Parathyroid adenoma (tissue), 2 donors: ENCODE data around the gene GRM7.

Experiments
- H2AFZ ChIP-seq: fragments of 300-600 bp; sonication (generic); one replicate; pipeline ENCODE4 v1.7.0; 2017; ENCODE audit warnings: antibody characterized with exemption, mild to moderate bottlenecking
- H3K27ac ChIP-seq: fragments of 300-600 bp; sonication (generic); one replicate; pipeline ENCODE4 v1.7.0; 2017
- H3K27me3 ChIP-seq: fragments of 300-600 bp; sonication (generic); one replicate; pipeline ENCODE4 v1.7.0; 2017; ENCODE audit warnings: low read length; ENCODE audit not compliant: control insufficient read depth, insufficient read depth
- H3K36me3 ChIP-seq: fragments of 300-600 bp; sonication (generic); one replicate; pipeline ENCODE4 v1.7.0; 2017; ENCODE audit warnings: low read length; ENCODE audit not compliant: control insufficient read depth, insufficient read depth
- H3K4me1 ChIP-seq: fragments of 300-600 bp; sonication (generic); one replicate; pipeline ENCODE4 v1.7.0; 2017; ENCODE audit warnings: control low read depth
- H3K4me2 ChIP-seq: fragments of 300-600 bp; sonication (generic); one replicate; pipeline ENCODE4 v1.7.0; 2017; ENCODE audit warnings: low read length
- H3K4me3 ChIP-seq: fragments of 300-600 bp; sonication (generic); one replicate; pipeline ENCODE4 v1.7.0; 2017; ENCODE audit warnings: low read depth, low read length
- H3K79me2 ChIP-seq: fragments of 300-600 bp; sonication (generic); one replicate; pipeline ENCODE4 v1.7.0; 2017; ENCODE audit warnings: control low read depth
- H3K9ac ChIP-seq: fragments of 300-600 bp; sonication (generic); one replicate; pipeline ENCODE4 v1.7.0; 2017; ENCODE audit warnings: mild to moderate bottlenecking
- H3K9me3 ChIP-seq: fragments of 300-600 bp; sonication (generic); one replicate; pipeline ENCODE4 v1.7.0; 2017; ENCODE audit warnings: low read length; ENCODE audit not compliant: control insufficient read depth
- TF ChIP-seq, protein P1 (sequence below): fragments of 300-600 bp; sonication (generic); IDR thresholded peaks from one replicate; pipeline ENCODE4 v1.7.0; 2017; ENCODE audit warnings: antibody characterized with exemption, mild to moderate bottlenecking
- donor health status: primary hyperparathyroidism.

GRM7 gene

GRCh38 chr3:7520059-7520458 lies 659.1 kb downstream of the GRM7 start:
- no peaks in the 10 kb centered on the region for H3K4me1 ChIP-seq
- TF ChIP-seq, protein P1, sequence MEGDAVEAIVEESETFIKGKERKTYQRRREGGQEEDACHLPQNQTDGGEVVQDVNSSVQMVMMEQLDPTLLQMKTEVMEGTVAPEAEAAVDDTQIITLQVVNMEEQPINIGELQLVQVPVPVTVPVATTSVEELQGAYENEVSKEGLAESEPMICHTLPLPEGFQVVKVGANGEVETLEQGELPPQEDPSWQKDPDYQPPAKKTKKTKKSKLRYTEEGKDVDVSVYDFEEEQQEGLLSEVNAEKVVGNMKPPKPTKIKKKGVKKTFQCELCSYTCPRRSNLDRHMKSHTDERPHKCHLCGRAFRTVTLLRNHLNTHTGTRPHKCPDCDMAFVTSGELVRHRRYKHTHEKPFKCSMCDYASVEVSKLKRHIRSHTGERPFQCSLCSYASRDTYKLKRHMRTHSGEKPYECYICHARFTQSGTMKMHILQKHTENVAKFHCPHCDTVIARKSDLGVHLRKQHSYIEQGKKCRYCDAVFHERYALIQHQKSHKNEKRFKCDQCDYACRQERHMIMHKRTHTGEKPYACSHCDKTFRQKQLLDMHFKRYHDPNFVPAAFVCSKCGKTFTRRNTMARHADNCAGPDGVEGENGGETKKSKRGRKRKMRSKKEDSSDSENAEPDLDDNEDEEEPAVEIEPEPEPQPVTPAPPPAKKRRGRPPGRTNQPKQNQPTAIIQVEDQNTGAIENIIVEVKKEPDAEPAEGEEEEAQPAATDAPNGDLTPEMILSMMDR: no peak
- H3K27ac ChIP-seq: no peak overlapping the region
- H3K4me3 ChIP-seq: no peak overlapping the region
- H3K36me3 ChIP-seq: no peaks in the 10 kb centered on the region
- H2AFZ ChIP-seq: no peak overlapping the region
- no peaks in the 10 kb centered on the region for H3K27me3 ChIP-seq
- no peak overlapping the region for H3K4me2 ChIP-seq
- H3K79me2 ChIP-seq: no peaks in the 10 kb centered on the region
- H3K9ac ChIP-seq: no peak overlapping the region
- no peaks in the 10 kb centered on the region for H3K9me3 ChIP-seq

- no peaks in the 10 kb centered on the region for H3K27me3 ChIP-seq
- no peaks in the 10 kb centered on the region for H3K9me3 ChIP-seq
- no peak overlapping the region for H3K9ac ChIP-seq
- H3K79me2 ChIP-seq: no peaks in the 10 kb centered on the region
- TF ChIP-seq, protein P1: no peak
- no peak overlapping the region for H3K4me3 ChIP-seq
- no peak overlapping the region for H3K27ac ChIP-seq
- H3K4me2 ChIP-seq: no peak overlapping the region
- H2AFZ ChIP-seq: no peak overlapping the region
- no peaks in the 10 kb centered on the region for H3K4me1 ChIP-seq
- no peaks in the 10 kb centered on the region for H3K36me3 ChIP-seq
Measured at GRCh38 chr3:7520593-7520992, 659.7 kb downstream of the GRM7 start.

DNA sequence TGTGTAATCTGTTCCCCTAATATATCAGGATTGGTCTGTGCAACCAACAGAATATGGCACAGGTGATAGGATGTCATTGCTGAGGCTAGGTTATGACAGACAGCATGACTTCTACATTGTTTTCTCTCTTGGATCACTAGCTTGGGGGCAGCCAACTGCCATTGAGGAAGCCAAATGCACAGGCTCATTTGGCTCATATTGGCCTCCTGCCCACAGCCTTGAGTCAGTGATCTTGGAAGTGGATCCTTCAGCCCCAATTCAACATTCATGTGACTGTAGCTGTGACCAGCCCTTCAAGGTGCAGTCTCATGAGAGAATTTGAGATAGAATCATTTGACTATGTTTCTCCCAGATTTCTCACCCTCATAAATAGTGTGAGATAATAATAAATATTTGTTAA lies 675.6 kb downstream of the GRM7 start:
- H3K79me2 ChIP-seq: no peaks in the 10 kb centered on the region
- H3K27ac ChIP-seq: no peak overlapping the region
- H3K36me3 ChIP-seq: no peaks in the 10 kb centered on the region
- no peak overlapping the region for H3K4me2 ChIP-seq
- TF ChIP-seq, protein P1: no peak
- no peaks in the 10 kb centered on the region for H3K4me1 ChIP-seq
- H3K27me3 ChIP-seq: no peaks in the 10 kb centered on the region
- no peaks in the 10 kb centered on the region for H3K9me3 ChIP-seq
- no peak overlapping the region for H3K4me3 ChIP-seq
- no peak overlapping the region for H2AFZ ChIP-seq
- H3K9ac ChIP-seq: no peak overlapping the region

- Histone ChIP-seq H3K36me3 (no peaks in the 10 kb centered on the region), H2AFZ (no peak overlapping the region), H3K9ac (no peak overlapping the region), H3K9me3 (no peaks in the 10 kb centered on the region), H3K27me3 (no peaks in the 10 kb centered on the region), H3K4me2 (no peak overlapping the region), H3K27ac (no peak overlapping the region), H3K79me2 (no peaks in the 10 kb centered on the region), H3K4me3 (no peak overlapping the region), H3K4me1 (no peaks in the 10 kb centered on the region)
- TF ChIP-seq, protein P1: no peak
Measured at GRCh38 chr3:7536921-7537320, 676.0 kb downstream of the GRM7 start.

GRCh38 chr3:7543294-7543880 lies 682.5 kb downstream of the GRM7 start:
- Histone ChIP-seq H3K4me2 (no peak overlapping the region), H3K4me3 (no peak overlapping the region), H3K9ac (no peak overlapping the region), H3K79me2 (no peaks in the 10 kb centered on the region), H3K27ac (no peak overlapping the region), H3K4me1 (no peaks in the 10 kb centered on the region), H3K36me3 (no peaks in the 10 kb centered on the region), H3K9me3 (no peaks in the 10 kb centered on the region), H2AFZ (no peak overlapping the region), H3K27me3 (no peaks in the 10 kb centered on the region)
- TF ChIP-seq, protein P1: no peak
